RWPE2 (cell line): ENCODE data around the gene MYOD1.

Source experiments
- ATAC-seq: fragments of 200-7000 bp; cut with Tn5 transposase; 3 replicates; pipeline ENCODE4 v1.9.1; 2021; ENCODE audit warnings: low read depth
- DNase-seq: peaks from one replicate; pipeline ENCODE4 v3.0.0-alpha.2; 2020; ENCODE audit warnings: low spot score
- H3K27ac ChIP-seq: fragments of 450-650 bp; 2 replicates; pipeline ENCODE4 v1.5.1; 2017; ENCODE audit warnings: mild to moderate bottlenecking; ENCODE audit not compliant: poor library complexity, severe bottlenecking
- H3K27me3 ChIP-seq: fragments of 250-450 bp; sonication (Bioruptor Pico); 2 replicates; pipeline ENCODE4 v1.5.1; 2021; ENCODE audit warnings: mild to moderate bottlenecking, moderate library complexity; ENCODE audit not compliant: insufficient read depth, poor library complexity, severe bottlenecking
- H3K36me3 ChIP-seq: fragments of 250-450 bp; sonication (Bioruptor Pico); 2 replicates; pipeline ENCODE4 v1.5.1; 2020; ENCODE audit warnings: low read depth, mild to moderate bottlenecking, moderate library complexity
- H3K4me1 ChIP-seq: fragments of 250-450 bp; sonication (Bioruptor Pico); 2 replicates; pipeline ENCODE4 v1.5.1; 2021; ENCODE audit warnings: mild to moderate bottlenecking, moderate library complexity; ENCODE audit not compliant: insufficient read depth, poor library complexity, severe bottlenecking
- H3K4me3 ChIP-seq: fragments of 250-450 bp; sonication (Bioruptor Pico); 2 replicates; pipeline ENCODE4 v1.5.1; 2021; ENCODE audit warnings: mild to moderate bottlenecking, moderate library complexity; ENCODE audit not compliant: severe bottlenecking
- H3K9me3 ChIP-seq: fragments of 250-450 bp; sonication (Bioruptor Pico); 2 replicates; pipeline ENCODE4 v1.5.1; 2021; ENCODE audit warnings: mild to moderate bottlenecking, moderate library complexity; ENCODE audit not compliant: severe bottlenecking
- TF ChIP-seq, protein P1 (sequence below): fragments of 450-650 bp; IDR thresholded peaks from one replicate; pipeline ENCODE4 v1.5.1; 2017; ENCODE audit warnings: mild to moderate bottlenecking, moderate library complexity; ENCODE audit not compliant: poor library complexity, severe bottlenecking

Gene MYOD1

DNA sequence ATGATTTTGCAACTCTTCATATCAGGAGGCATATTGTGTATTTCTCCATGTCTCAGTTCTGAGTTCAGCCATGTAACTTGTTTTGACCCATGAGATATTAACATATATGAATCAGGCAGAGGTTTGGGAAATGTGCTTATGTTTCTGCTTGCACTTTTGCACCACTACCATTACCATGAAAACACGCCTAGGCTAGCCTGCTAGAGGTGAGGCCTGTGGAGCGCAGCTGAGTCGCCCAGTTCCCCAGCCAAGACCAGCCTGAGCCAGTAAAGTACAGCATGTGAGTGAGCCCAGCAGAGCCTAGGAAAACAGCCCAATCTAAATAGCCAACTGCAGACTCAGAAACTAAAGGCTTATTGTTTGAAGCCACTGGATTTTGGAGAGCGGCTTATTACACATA lies 18.4 kb upstream of the MYOD1 start:
- no peaks in the 10 kb centered on the region for H3K4me1 ChIP-seq
- no peaks in the 10 kb centered on the region for H3K9me3 ChIP-seq
- H3K4me3 ChIP-seq, result no peak overlapping the region
- peaks cover 22% of the 10 kb centered on the region for H3K27me3 ChIP-seq
- no peak for ATAC-seq
- DNase-seq, result no peak
- no peaks in the 10 kb centered on the region for H3K36me3 ChIP-seq
- TF ChIP-seq, protein P1, sequence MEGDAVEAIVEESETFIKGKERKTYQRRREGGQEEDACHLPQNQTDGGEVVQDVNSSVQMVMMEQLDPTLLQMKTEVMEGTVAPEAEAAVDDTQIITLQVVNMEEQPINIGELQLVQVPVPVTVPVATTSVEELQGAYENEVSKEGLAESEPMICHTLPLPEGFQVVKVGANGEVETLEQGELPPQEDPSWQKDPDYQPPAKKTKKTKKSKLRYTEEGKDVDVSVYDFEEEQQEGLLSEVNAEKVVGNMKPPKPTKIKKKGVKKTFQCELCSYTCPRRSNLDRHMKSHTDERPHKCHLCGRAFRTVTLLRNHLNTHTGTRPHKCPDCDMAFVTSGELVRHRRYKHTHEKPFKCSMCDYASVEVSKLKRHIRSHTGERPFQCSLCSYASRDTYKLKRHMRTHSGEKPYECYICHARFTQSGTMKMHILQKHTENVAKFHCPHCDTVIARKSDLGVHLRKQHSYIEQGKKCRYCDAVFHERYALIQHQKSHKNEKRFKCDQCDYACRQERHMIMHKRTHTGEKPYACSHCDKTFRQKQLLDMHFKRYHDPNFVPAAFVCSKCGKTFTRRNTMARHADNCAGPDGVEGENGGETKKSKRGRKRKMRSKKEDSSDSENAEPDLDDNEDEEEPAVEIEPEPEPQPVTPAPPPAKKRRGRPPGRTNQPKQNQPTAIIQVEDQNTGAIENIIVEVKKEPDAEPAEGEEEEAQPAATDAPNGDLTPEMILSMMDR, result no peak
- no peak overlapping the region for H3K27ac ChIP-seq

DNA sequence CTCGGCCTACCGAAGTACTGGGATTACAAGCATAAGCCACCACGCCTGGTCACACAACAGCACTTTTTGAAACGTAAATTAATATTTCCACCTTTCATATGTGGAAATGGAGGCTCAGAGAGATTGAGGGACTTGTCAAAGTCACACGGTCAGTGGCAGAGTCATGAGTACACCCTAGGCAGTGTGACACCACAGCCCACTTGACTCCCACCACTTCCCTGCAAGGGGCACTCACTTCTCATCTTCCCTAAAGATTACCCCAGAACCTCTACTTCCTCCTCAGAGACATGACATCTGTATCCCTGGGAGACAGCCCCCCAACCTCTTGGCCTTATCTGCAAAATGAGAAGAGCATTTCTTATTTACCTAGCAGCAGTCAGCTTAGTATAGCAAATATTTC lies 16.5 kb upstream of the MYOD1 start:
- Histone ChIP-seq H3K9me3 (no peaks in the 10 kb centered on the region), H3K27ac (no peak overlapping the region), H3K4me1 (no peaks in the 10 kb centered on the region), H3K4me3 (no peak overlapping the region), H3K36me3 (no peaks in the 10 kb centered on the region), H3K27me3 (peaks cover 3% of the 10 kb centered on the region)
- TF ChIP-seq, protein P1, result no peak
- DNase-seq (no peak), ATAC-seq (no peak)

DNA sequence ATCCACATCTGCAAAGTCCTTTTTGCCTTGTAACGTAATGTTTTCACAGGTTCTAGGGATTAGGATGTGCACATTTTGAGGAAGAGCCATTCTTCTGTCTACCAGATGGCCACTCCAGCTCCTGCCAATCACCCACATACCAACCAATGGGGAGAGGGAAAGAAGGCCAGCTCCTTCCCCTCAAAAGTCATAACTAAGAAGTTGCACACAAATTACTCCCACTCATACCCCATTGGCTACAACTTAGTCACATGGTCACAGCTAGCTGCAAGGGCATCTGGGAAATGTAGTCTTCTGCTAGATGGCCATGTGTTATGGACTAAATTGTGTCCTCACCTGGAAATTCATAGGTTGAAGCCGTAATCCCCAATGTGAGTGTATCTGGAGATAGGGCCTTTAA lies 15.4 kb upstream of the MYOD1 start:
- TF ChIP-seq, protein P1, result no peak
- Histone ChIP-seq H3K4me3 (no peak overlapping the region), H3K9me3 (no peaks in the 10 kb centered on the region), H3K27me3 (no peaks in the 10 kb centered on the region), H3K36me3 (no peaks in the 10 kb centered on the region), H3K27ac (no peak overlapping the region), H3K4me1 (no peaks in the 10 kb centered on the region)
- ATAC-seq (no peak), DNase-seq (no peak)

DNA sequence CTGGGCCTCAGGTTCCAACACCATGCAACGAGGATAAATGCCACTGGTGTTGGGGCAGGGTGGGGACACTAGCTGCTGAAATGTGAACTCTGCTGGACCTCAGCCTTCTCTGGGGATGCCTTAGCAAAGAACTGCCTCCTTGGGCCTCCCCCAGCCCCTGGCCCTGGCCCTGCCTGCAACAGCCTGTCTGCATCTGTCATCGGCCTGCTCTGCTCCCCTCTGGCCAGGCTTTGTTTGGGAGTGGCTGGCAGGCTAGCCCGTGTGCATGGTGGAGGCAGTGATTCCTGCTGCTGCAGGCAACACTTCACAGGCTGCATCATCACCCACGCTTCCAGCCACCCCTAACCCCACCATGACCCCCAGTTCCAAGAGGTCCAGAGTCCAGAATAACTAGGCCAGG lies 11.5 kb upstream of the MYOD1 start:
- Histone ChIP-seq H3K27ac (no peak overlapping the region), H3K36me3 (no peaks in the 10 kb centered on the region), H3K4me3 (no peak overlapping the region), H3K27me3 (peaks cover 11% of the 10 kb centered on the region), H3K9me3 (no peaks in the 10 kb centered on the region), H3K4me1 (no peaks in the 10 kb centered on the region)
- TF ChIP-seq, protein P1, result no peak
- DNase-seq (no peak), ATAC-seq (no peak)

DNA sequence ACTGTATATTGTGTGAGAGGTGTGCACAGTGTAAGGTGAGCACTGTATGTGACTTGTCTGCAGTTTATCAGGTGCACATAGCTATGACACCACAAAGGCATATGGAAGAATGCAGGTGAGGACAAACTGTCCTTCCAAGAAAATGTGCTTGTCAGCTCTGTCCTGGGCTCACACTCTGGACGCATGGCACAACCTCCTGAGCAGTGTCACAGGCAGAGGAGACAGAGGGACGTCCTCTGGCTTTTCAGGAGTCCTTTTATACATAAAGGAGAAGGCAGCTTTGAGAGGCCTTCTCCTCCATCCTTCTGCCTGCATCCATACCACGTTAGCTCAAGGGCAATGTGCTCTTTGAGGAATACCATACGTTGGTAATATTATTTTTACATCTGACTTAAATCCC lies 7.5 kb upstream of the MYOD1 start:
- Histone ChIP-seq H3K4me3 (no peak overlapping the region), H3K27ac (no peak overlapping the region), H3K9me3 (no peaks in the 10 kb centered on the region), H3K4me1 (no peaks in the 10 kb centered on the region), H3K36me3 (no peaks in the 10 kb centered on the region), H3K27me3 (peaks cover 50% of the 10 kb centered on the region)
- TF ChIP-seq, protein P1, result no peak
- no peak for ATAC-seq
- DNase-seq, result no peak
